DND-41 (cell line): ENCODE results near the gene MATN1.

Experiments
- ATAC-seq: fragments of 200-7000 bp; cut with Tn5 transposase; 3 replicates; pipeline ENCODE4 v1.9.1; 2021; ENCODE audit warnings: low read depth; ENCODE audit not compliant: insufficient read depth
- DNase-seq: peaks from one replicate; pipeline ENCODE4 v3.0.0-alpha.2; 2020
- H2AFZ ChIP-seq: 2 replicates; pipeline ENCODE4 v1.6.0; 2012; ENCODE audit warnings: low read depth, low read length
- H3K27ac ChIP-seq: 2 replicates; pipeline ENCODE4 v1.5.1; 2012; ENCODE audit warnings: low read length, inconsistent platforms
- H3K27me3 ChIP-seq: fragments of 200-600 bp; sonication (generic); 2 replicates; pipeline ENCODE4 v1.6.0; 2012; ENCODE audit warnings: low read length, mild to moderate bottlenecking, inconsistent platforms; ENCODE audit not compliant: insufficient read depth, poor library complexity
- H3K36me3 ChIP-seq: 2 replicates; pipeline ENCODE4 v1.5.1; 2012; ENCODE audit warnings: low read length, inconsistent platforms; ENCODE audit not compliant: insufficient read depth
- H3K4me1 ChIP-seq: 2 replicates; pipeline ENCODE4 v1.5.1; 2012; ENCODE audit warnings: mild to moderate bottlenecking, low read length; ENCODE audit not compliant: insufficient read depth
- H3K4me2 ChIP-seq: 2 replicates; pipeline ENCODE4 v1.6.0; 2012; ENCODE audit warnings: mild to moderate bottlenecking, moderate library complexity, low read length, inconsistent platforms; ENCODE audit not compliant: insufficient read depth
- H3K4me3 ChIP-seq, 2 experiments: fragments of 200-600 bp in 1 of 2; shearing (Covaris generic) in 1 of 2; 2 replicates each; pipeline ENCODE4 v1.5.1; 2012 to 2016; ENCODE audit warnings: inconsistent platforms in 2 of 2, low read length in 2 of 2, mild to moderate bottlenecking in 2 of 2, low read depth in 1 of 2, moderate library complexity in 1 of 2
- H3K79me2 ChIP-seq: 2 replicates; pipeline ENCODE4 v1.6.0; 2012; ENCODE audit warnings: low read length, inconsistent platforms; ENCODE audit not compliant: insufficient read depth
- H3K9ac ChIP-seq: 2 replicates; pipeline ENCODE4 v1.6.0; 2012; ENCODE audit warnings: low read depth, mild to moderate bottlenecking, inconsistent platforms, low read length, moderate library complexity
- H3K9me3 ChIP-seq: 2 replicates; pipeline ENCODE4 v1.5.1; 2012; ENCODE audit warnings: low read length, moderate library complexity, mild to moderate bottlenecking, inconsistent platforms; ENCODE audit not compliant: insufficient read depth, severe bottlenecking
- H4K20me1 ChIP-seq: 2 replicates; pipeline ENCODE4 v1.6.0; 2012; ENCODE audit warnings: low read length; ENCODE audit not compliant: insufficient read depth
- CTCF ChIP-seq: IDR thresholded peaks from 2 replicates; pipeline ENCODE4 v1.5.1; 2012; ENCODE audit warnings: borderline replicate concordance, low read length, moderate library complexity, mild to moderate bottlenecking; ENCODE audit not compliant: poor library complexity, severe bottlenecking; ENCODE audit errors: extremely low read depth
- EZH2 ChIP-seq: IDR thresholded peaks from 3 replicates; pipeline ENCODE4 v1.6.1; 2012; ENCODE audit warnings: borderline replicate concordance, low read depth, mild to moderate bottlenecking, moderate library complexity, low read length, inconsistent platforms; ENCODE audit not compliant: severe bottlenecking

Gene MATN1

GRCh38 chr1:30725450-30726095, 2.2 kb upstream of the MATN1 start:
- no peak for ATAC-seq
- H3K4me1 ChIP-seq = no peaks in the 10 kb centered on the region
- no peak overlapping the region for H3K4me3 ChIP-seq
- no peak overlapping the region for H2AFZ ChIP-seq
- H3K9ac ChIP-seq = no peak overlapping the region
- no peaks in the 10 kb centered on the region for H3K9me3 ChIP-seq
- no peaks in the 10 kb centered on the region for H3K27me3 ChIP-seq
- no peak overlapping the region for H3K4me2 ChIP-seq
- no peaks in the 10 kb centered on the region for H3K79me2 ChIP-seq
- H4K20me1 ChIP-seq = no peaks in the 10 kb centered on the region; the same call in 1 of the 2 replicates
- TF ChIP-seq EZH2 (no peak), CTCF (no peak)
- no peak overlapping the region for H3K27ac ChIP-seq
- H3K36me3 ChIP-seq = no peaks in the 10 kb centered on the region
- DNase-seq = no peak

DNA sequence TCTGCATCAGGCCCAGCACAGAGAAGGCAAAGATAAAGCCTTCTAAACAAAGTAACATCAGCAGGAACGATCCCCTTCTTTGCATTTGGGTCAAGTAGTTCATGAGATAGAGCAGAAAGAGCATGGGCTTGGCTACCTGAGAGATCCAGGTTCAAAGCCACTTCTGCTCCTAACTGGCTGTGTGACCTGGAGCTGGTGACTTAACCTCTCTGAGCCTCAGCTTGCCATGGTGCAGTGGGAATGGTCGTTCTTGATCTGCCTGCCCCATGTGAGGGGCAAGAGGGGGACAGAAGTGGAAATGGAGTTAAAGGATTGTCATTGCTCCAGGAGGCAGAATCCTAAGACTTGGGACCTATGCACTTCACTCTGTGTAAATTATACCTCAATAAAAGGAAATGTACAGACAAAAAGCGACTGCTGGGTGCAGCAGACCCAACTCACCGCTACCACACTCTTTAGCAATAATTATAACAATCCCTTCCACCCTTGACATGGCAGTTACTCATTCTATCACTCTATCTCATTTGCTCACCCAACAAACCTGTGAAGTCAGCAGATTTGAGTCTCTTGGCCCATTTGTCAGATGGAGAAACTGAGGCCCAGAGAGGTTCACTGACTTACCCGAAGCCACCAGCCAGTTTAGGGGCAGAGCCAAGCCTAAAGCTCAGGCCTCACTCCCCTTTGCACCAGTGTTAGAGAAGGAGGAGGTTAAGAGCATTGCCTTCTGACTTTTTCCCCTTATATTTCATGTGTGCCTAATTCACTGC, 1.5 kb upstream of the MATN1 start:
- Histone ChIP-seq H3K27ac (no peak overlapping the region), H3K36me3 (no peaks in the 10 kb centered on the region), H3K27me3 (no peaks in the 10 kb centered on the region), H2AFZ (no peak overlapping the region), H3K9ac (no peak overlapping the region), H3K4me1 (no peaks in the 10 kb centered on the region), H3K4me2 (no peak overlapping the region), H4K20me1 (peaks cover 3% of the 10 kb centered on the region; the same call in 1 of the 2 replicates), H3K4me3 (no peak overlapping the region), H3K9me3 (no peaks in the 10 kb centered on the region), H3K79me2 (no peaks in the 10 kb centered on the region)
- DNase-seq (no peak), ATAC-seq (no peak)
- no peak for TF ChIP-seq CTCF
- no peak for TF ChIP-seq EZH2

GRCh38 chr1:30724175-30724574, 790 bp upstream of the MATN1 start:
- no peaks in the 10 kb centered on the region for H3K27me3 ChIP-seq
- DNase-seq (no peak), ATAC-seq (no peak)
- no peaks in the 10 kb centered on the region for H3K9me3 ChIP-seq
- TF ChIP-seq EZH2 (no peak), CTCF (peak; percentile 46)
- no peak overlapping the region for H3K9ac ChIP-seq
- no peak overlapping the region for H3K27ac ChIP-seq
- H3K36me3 ChIP-seq = no peaks in the 10 kb centered on the region
- no peak overlapping the region for H3K4me2 ChIP-seq
- H3K79me2 ChIP-seq = no peaks in the 10 kb centered on the region
- peaks cover 6% of the 10 kb centered on the region for H3K4me1 ChIP-seq
- H3K4me3 ChIP-seq = no peak overlapping the region
- no peak overlapping the region for H2AFZ ChIP-seq
- H4K20me1 ChIP-seq = peaks cover 7% of the 10 kb centered on the region; the same call in 1 of the 2 replicates
